C4-2B (cell line): ENCODE measurements around the gene LVRN.

Experiments
- H3K27ac ChIP-seq: fragments of 450-650 bp; 2 replicates; pipeline ENCODE4 v1.5.1; 2017
- CTCF ChIP-seq: fragments of 450-650 bp; conservative IDR thresholded peaks from 2 replicates; pipeline ENCODE4 v1.5.1; 2017; ENCODE audit warnings: mild to moderate bottlenecking
- ZFX ChIP-seq: fragments of 450-650 bp; IDR thresholded peaks from 2 replicates; pipeline ENCODE4 v1.6.1; 2017

The LVRN gene

GRCh38 chr5:115983519-115983918 is 21.2 kb downstream of the LVRN start:
- no peak overlapping the region for H3K27ac ChIP-seq
- TF ChIP-seq ZFX (no peak), CTCF (no peak)

- TF ChIP-seq ZFX (no peak), CTCF (no peak)
- H3K27ac ChIP-seq = no peak overlapping the region
Observed at GRCh38 chr5:115985802-115986757, 23.8 kb downstream of the LVRN start.

GRCh38 chr5:115988002-115988401 is 25.7 kb downstream of the LVRN start:
- no peak overlapping the region for H3K27ac ChIP-seq
- TF ChIP-seq ZFX (no peak), CTCF (no peak)

- no peak overlapping the region for H3K27ac ChIP-seq
- TF ChIP-seq CTCF = no peak
- TF ChIP-seq ZFX = no peak
Observed at GRCh38 chr5:115992848-115993350, 30.6 kb downstream of the LVRN start.

GRCh38 chr5:115995351-115995750 is 33.1 kb downstream of the LVRN start:
- no peak overlapping the region for H3K27ac ChIP-seq
- no peak for TF ChIP-seq CTCF
- TF ChIP-seq ZFX = no peak

- H3K27ac ChIP-seq = no peak overlapping the region
- TF ChIP-seq CTCF (no peak), ZFX (no peak)
Observed at GRCh38 chr5:116002116-116002906, 40.0 kb downstream of the LVRN start.

GRCh38 chr5:116004248-116004647 is 42.0 kb downstream of the LVRN start:
- H3K27ac ChIP-seq = no peak overlapping the region
- TF ChIP-seq ZFX = no peak
- TF ChIP-seq CTCF = no peak
